Activated CD4-positive, CD25-positive, alpha-beta regulatory T cell treated with anti-CD3 and anti-CD28 coated beads, Interleukin-2, amount 50 U/mL, for 24 hours (primary cell): Measurements from ENCODE around the gene ZNF791.
"Not testable (repeated sequence)": the region's sequence is repeated elsewhere in the genome, so short reads cannot be mapped to it uniquely, and the experiment has no call there.

Experiments used
- ATAC-seq, 2 donors: fragments of 150-1000 bp; cut with Tn5 transposase; one replicate each; pipeline ENCODE4 v1.10.0; 2021; ENCODE audit warnings: mild to moderate bottlenecking in 1 of 2, moderate library complexity in 1 of 2

The ZNF791 gene

DNA sequence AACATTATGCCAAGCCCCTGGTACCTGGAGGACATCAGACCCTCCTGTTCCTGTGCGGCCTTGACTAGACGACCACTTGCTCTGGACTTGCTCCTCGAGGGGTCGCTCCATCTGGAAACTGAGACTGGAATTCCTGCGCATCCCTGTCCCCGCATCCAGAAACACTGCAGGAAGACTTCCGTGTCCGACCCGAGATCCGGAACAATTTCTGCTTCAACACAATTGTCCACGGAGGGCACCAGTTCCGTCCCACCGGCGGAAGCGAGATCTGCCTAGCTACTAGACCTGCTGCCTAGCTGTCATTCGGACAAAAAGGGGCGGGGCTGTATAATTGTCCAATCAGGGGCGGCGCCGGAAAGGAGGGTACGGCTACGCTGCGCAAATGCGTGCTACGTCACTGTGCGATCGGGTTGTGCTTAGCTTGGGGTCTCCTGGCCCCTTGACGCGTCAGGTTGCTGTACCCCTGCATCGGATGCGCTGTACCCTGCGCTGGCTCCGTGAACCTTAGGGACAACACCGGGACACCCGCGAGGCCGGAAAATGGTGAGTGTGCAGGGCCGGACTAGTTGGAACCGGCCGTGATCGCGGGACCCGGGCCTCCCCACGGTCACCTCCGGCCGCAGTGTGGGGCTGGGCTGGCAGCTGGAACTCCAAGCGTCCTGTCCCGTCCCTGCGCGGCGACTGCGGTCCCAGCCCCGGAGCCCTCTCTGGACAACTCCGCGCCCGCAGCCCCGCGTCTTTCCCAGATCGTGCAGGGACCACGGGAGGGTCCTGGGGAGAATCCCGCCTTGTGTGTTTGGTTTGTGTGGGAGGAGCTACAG lies at the start of gene ZNF791, which contains the start of gene ZNF490:
ZNF791 (plus strand) TSS at position 381 of the 821 bp plus-strand sequence; CDS start at position 541, 160 bp downstream.
ZNF490 (minus strand) TSS at position 274 of the 821 bp plus-strand sequence; CDS start at position 141, 133 bp downstream.
- ATAC-seq = peak; percentile 97 to 98

DNA sequence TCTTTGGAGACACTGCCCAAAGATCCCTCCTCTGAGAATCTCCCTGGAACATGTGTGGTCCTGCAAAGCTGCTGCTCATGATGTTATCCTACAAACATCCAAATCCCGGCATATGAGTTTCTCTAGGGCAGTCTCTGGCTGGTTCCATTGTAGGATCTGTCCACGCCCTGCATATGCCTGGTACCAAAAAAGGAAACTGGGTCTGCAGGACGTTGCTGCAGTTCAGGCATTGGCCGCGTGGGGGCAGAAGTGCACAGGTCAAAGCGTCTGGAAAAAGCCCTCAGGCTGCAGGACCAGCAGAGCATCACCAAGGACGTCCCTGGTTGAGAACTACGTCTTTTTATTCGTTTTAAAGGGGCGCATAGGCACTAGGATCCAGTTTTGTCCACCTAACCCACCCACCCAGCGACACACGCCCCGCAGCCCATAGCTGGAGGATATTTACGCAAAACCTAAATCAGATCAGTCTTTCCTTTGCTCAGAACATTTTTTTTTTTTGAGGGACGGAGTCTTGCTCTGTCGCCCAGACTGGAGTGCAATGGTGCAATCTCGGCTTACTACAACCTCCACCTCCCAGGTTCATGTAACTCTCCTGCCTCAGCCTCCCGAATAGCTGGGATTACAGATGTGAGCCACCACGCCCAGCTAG lies 46.6 kb upstream of the ZNF791 start:
- peak; percentile 83 to 93 for ATAC-seq

DNA sequence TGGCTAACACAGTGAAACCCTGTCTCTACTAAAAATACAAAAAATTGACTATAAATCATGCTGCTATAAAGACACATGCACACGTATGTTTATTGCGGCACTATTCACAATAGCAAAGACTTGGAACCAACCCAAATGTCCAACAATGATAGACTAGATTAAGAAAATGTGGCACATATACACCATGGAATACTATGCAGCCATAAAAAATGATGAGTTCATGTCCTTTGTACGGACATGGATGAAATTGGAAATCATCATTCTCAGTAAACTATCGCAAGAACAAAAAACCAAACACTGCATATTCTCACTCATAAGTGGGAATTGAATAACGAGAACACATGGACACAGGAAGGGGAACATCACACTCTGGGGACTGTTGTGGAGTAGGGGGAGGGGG lies 44.3 kb upstream of the ZNF791 start:
- ATAC-seq = not testable (repeated sequence)

DNA sequence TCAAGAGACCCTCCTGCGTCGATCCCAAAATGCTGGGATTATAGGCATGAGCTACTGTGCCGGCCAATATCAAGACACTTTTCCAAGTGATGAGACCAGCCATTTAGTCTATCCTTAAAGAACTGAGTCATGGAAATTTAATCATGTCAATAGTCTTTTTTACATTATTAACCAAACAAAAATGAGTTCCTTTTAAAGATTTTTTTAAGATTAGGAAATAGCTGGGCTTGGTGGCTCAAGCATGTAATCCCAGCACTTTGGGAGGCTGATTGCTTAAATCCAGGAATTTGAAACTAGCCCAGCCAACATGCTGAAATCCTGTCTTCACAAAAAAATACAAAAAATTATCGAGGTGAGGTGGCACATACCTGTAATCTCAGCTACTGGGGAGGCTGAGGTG lies 42.8 kb upstream of the ZNF791 start:
- ATAC-seq = no peak

DNA sequence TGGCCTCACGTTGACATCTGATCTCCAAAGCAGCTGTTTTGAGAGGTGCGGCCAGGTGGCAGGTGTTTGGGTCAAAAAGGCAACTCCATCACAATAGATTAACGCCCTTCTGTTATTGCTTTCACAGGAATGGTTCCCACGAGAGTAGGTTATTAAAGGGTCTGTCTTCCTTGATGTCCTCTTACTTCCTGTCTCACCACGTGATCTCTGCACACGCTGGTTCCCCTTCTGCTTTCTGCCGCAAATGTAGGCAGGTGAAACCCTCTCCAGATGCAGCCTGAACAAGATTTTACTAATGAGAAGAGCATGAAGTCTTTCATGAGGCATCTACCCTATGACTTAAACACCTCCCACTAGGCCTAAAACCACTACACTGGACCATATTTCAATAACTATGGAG lies 36.7 kb upstream of the ZNF791 start:
- peak in 1 of 2 donors; percentile 30 for ATAC-seq

DNA sequence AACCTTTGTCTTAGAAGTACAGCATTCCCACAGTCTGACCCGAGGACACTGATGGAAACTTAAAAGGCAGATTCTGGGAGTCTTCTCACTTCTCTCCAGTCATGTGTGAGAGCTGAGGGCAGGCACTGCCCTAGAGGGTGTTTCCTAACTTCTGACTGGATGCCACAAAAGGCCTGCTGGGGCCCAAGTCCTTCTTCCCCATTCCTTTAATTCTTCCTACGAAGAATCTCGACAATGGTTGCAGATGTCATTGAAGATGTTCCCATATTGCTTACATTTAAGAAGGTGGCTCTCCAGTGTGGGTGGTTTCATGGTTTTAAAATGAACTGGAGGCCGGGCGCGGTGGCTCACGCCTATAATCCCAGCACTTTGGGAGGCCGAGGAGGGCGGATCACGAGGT lies 32.1 kb upstream of the ZNF791 start:
- ATAC-seq = no peak

DNA sequence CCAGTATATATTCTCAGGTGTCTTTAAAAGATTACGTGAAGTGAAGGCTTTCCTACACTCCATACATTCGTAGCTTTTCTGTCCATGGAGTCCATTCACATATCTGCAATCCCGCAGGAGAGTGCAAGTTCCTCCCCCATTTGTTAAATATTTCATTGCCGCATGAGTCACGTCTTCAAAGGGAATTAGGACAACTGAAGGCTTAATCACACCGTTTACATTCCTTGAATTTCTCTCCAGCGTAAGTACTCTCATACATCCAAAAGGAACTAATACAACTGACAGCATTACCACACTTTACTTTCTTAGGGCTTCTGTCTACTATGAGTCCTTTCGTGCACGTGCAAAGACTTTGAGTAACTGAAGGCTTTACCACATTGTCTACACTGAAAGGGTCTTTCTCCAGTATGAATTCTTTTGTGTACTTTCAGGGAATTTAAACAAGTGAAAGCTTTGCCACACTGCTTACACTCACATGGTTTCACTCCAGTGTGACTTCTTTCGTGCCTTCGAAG lies 30.5 kb upstream of the ZNF791 start:
- ATAC-seq = no peak

DNA sequence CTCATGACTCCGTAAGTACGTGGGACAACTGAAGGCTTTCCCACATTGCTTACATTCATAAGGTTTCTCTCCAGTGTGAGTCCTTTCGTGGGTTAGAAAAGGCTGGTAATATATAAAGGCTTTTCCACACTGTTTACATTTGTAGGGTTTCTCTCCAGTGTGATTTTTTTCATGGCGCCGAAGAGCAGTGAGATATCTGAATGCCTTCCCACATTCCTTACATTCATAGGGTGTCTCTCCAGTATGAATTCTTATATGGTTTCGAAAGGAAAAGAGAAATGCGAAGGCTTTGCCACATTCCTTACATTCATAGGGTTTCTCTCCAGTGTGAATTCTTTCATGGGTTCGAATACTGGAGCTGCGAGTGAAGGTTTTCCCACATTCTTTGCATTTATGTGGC lies 29.6 kb upstream of the ZNF791 start:
- no peak for ATAC-seq

DNA sequence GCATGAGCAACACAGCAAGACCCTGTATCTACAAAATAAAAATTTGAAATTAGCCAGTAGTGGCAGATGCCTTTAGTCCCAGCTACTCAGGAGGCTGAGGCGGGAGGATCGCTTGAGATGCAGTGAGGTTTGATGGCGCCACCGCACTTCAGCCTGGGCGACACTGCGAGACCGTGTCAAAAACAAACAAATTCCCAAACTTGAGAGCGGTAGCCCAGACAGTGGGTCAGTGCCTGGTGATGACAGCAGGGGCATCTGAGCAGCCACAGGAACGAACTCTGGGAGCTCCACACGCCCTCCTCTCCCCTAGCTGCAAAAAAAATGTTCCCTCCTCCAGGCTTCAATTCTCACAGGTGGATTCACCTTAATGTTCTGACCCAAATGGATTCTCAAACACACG lies 14.2 kb upstream of the ZNF791 start:
- no peak for ATAC-seq

DNA sequence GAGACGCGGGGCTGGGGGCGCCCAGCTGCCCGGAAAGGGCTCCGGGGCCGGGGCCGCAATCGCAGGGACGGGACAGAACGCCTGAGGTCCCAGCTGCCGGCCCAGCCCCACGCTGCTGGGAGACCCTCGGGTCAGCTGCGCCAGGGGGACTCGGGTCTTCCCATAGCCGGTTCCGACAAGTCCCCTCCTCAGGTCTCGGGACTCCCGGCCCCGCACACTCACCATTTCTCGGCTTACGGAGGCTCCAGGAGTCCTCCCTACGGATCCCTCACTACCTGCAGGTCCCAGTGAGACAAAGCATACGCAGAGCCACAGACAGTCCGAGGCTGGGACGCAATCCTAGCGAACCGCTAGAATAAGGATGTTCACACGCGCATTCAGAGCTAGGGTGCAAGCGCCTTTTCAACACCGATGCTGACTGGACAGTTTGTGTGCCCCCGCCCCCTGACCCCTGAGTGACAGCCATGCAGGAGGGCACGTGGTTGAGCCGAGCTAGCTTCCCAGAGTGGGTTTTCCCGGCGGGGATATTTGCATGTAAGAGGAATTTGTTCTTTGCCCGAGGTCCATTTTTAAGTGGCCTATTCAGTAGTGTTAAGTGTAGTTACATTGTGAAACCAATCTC lies 13.7 kb upstream of the ZNF791 start:
- no peak for ATAC-seq

DNA sequence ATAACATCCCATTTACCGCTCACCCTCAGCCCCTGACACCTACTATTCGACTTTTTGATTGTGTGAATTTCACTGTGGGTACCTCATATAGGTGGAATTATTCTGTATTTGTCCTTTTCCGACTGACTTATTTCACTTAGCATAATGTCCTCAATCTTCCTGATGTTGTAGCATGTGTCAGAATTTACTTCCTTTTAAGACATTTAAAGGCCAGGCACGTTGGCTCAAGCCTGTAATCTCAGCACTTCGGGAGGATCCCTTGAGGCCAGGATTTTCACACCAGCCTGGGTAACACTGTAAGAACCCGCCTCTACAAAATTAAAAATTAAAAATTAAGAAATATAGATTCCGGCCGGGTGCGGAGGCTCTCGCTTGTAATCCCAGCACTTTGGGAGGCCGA lies 13.1 kb upstream of the ZNF791 start:
- no peak for ATAC-seq

DNA sequence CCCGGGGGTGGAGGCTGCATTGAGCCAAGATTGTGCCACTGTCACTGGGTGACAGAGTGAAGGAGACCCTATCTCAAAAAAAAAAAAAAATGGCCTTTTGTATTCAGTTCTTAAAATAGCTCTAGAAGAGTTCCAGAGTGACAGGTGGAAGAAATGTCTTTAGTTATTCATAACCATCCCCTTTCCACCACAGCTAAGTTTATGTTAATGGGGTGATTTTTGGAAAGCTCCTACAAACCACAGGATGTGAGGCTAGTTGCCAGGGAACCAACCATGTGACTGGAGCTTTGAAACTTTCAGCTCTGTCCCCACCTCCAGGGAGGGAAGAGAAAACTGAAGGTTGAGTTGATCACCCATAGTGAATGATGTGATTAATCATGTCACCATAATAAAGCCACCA lies 7.0 kb upstream of the ZNF791 start:
- peak; percentile 95 to 99 for ATAC-seq

DNA sequence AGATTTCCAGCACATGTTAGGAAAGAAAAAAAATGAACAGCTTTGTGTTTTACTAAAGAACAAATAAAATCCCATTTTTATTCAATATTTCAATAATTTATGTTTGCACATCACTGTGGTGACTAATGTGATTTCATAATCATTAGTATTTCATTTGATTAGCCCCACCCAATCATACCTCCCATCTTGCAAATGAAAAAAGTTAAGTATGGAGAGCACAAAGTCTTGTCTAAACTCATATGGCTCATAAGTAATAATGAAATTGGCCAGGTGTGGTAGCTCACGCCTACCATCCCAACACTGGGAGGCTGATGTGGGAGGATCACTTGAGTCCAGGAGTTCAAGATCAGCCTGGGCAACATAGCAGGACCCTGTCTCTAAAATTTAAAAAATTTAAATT lies 3.9 kb upstream of the ZNF791 start:
- ATAC-seq = no peak

DNA sequence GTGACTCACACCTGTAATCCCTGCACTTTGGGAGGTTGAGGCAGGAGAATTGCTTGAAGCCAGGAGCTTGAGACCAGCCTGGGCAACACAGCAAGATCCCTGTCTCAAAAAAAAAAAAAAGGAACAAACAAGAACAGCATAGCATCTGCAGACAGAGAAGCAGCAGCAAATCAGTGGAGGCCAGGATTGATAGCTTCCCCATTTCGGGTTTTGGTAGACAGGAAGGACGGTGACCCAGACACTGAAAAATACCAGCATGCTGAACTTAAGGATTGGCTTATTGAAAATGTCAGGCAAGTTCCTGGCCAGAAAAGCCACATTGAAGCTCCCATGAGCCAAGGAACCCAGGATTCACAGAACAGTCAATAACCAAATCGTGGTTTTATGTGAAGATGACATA lies 3.1 kb upstream of the ZNF791 start:
- no peak for ATAC-seq

DNA sequence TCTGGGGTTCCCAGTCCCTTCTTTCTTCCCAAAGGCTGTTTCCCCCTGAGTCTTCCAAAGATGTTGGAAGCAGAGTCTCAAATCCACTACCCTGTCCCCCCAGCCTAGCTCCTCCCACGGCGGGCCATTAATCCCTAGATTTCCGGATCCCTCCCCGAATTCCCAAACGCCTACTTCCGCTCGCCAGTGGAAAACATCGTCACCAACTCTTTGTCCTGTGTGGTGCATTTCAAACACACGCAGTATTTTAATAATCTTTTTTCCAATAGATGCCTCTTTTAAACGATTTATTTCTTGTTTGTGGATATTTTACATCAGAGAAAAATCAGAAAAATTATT lies 610 bp downstream of the ZNF791 start:
- ATAC-seq = no peak

DNA sequence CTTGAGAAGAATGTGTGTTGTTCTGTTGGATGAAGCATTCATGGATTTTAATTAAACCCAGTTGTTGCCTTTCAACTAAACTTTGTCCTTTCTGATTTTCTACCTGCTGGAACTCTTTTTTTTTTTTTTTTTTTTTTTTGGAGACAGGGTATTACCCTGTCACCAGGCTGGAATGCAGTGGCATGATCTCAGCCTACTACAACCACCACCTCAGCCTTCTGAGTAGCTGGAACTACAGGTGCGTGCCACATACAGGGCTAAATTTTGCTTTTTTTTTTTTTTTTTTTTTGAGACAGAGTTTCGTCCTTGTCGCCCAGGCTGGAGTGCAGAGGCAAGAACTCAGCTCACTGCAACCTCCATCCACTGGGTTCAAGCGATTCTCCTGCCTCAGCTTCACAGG lies 6.9 kb downstream of the ZNF791 start:
- no peak for ATAC-seq

DNA sequence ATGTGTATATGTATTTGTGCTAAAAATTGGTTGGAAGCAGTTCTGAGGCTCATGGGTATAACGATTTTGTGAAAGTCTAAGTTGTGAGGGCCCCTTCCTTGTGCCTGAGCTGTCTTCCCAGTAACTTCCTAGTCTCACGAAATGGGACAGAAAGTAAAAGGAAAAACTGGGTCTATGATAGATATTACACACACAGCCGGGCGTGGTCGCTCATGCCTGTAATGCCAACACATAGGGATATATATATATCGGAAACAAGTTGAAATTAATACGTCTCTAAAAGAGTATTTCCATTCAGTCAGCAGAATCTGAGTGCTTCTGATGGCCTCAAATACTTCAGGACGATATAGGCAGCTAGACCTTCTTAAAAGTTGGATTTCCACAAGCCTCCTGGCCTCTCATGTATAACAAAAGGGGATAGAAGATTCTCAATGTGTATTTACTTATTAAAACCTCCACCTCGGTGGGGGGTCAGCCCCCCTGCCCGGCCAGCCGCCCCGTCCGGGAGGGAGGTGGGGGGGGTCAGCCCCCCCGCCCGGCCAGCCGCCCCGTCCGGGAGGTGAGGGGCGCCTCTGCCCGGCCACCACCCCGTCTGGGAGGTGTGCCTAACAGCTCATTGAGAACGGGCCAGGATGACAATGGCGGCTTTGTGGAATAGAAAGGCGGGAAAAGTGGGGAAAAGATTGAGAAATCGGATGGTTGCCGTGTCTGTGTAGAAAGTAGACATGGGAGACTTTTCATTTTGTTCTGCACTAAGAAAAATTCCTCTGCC lies 10.7 kb downstream of the ZNF791 start:
- not testable (repeated sequence) for ATAC-seq

DNA sequence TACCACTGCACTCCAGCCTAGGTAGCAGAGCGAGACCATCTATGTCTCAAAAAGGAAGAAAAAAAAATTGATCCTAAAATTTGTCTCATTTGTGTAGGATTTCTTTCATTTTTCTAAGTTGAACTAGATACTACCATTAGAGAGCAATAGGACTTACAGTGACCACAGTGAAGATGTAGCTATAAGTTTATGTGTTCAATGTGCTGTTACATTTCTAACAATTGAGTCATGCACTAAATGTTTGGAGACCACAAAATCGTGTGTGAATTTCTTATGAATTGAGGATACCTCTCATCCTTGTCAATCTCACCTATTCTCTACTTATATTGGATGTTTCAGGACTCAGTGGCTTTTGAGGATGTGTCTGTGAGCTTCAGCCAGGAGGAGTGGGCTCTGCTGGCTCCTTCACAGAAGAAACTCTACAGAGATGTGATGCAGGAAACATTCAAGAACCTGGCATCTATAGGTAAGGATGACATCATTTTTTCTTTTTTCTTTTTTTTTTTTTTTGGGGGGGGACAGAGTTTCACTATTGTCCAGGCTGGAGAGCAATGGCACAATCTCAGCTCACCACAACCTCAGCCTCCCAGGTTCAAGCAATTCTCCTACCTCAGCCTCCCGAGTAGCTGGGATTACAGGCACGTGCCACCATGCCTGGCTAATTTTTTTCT lies 12.8 kb downstream of the ZNF791 start:
- ATAC-seq = no peak

DNA sequence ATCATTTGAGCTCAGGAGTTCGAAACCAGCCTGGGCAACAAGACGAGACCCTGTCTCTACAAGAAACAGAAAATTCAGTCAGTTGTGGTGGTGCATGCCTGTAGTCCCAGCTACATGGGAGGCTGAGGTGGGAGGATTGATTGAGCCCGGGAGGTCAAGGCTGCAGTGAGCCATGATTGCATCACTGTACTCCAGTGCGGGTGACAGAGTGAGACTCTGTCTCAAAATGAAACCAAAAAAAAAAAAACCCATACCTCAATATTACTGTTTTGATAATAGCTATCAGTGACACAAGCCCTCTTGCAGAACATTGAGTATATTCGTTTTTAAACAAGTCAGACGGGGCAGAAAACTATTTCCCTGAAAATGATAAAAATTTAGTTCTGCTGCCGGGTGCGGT lies 16.2 kb downstream of the ZNF791 start:
- ATAC-seq = peak; percentile 44 to 55

DNA sequence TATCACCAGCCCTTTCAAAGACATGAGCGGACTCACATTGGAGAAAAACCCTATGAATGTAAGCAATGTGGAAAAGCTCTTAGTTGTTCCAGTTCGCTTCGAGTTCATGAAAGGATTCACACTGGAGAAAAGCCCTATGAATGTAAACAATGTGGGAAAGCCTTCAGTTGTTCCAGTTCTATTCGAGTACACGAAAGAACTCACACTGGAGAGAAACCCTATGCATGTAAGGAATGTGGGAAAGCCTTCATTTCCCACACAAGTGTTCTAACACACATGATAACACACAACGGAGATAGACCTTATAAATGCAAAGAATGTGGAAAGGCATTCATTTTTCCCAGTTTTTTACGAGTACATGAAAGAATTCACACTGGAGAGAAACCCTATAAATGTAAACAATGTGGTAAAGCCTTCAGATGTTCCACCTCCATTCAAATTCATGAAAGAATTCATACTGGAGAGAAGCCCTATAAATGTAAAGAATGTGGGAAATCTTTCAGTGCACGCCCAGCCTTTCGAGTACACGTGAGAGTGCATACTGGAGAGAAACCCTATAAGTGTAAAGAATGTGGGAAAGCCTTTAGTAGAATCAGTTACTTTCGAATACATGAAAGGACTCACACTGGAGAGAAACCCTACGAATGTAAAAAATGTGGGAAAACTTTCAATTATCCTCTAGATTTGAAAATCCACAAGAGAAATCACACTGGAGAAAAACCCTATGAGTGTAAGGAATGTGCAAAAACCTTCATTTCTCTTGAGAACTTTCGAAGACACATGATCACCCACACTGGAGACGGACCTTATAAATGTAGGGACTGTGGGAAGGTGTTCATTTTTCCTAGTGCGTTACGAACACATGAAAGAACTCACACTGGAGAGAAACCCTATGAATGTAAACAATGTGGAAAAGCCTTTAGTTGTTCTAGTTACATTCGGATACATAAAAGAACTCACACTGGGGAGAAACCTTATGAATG lies 17.6 kb downstream of the ZNF791 start:
- ATAC-seq = no peak

DNA sequence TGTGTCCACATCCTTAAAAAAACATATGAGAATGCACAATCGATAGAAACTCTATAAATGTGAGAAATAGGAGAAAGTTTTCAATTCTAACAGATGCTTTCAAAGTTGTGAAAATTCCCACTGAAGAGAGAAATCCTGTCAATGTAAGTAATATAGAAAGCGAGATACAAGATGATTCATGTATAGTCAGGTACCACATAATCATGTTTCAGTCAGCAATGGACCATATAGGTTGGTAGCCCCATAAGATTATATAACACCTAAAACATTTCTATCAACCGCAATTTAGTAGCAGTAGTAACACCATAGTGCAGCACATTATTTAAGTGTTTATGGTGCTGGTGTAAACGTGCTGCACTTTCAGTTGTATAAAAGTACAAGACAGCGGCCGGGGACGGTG lies 18.5 kb downstream of the ZNF791 start:
- peak in 1 of 2 donors; percentile 45 for ATAC-seq
